HG03565 (cell line): ENCODE measurements around the gene FBXO5.
"Not testable (repeated sequence)": the region's sequence is repeated elsewhere in the genome, so short reads cannot be mapped to it uniquely, and the experiment has no call there.

Experiments
- ATAC-seq: cut with Tn5 transposase; IDR thresholded peaks from one replicate; pipeline ENCODE4 v1.9.1; 2021; ENCODE audit warnings: mild to moderate bottlenecking, moderate library complexity; ENCODE audit not compliant: unreplicated experiment

FBXO5 gene

GRCh38 chr6:152993847-152994246 is 11.0 kb upstream of the FBXO5 start:
- ATAC-seq = no peak

GRCh38 chr6:152993431-152993830 is 10.6 kb upstream of the FBXO5 start:
- no peak for ATAC-seq

GRCh38 chr6:152986978-152987377 is 4.1 kb upstream of the FBXO5 start:
- ATAC-seq = no peak

GRCh38 chr6:152985300-152985699 is 2.5 kb upstream of the FBXO5 start:
- not testable (repeated sequence) for ATAC-seq

- ATAC-seq = peak; percentile 18
Measured at GRCh38 chr6:152984513-152984872, 1.7 kb upstream of the FBXO5 start.

GRCh38 chr6:152983637-152984512 is 1.0 kb upstream of the FBXO5 start:
- ATAC-seq = no peak

GRCh38 chr6:152981989-152982903 is 595 bp downstream of the FBXO5 start:
- no peak for ATAC-seq

- no peak for ATAC-seq
Measured at GRCh38 chr6:152981219-152981618, 1.6 kb downstream of the FBXO5 start.

- ATAC-seq = no peak
Measured at GRCh38 chr6:152980656-152981055, 2.2 kb downstream of the FBXO5 start.

- ATAC-seq = no peak
Measured at GRCh38 chr6:152979116-152979515, 3.7 kb downstream of the FBXO5 start.

- no peak for ATAC-seq
Measured at GRCh38 chr6:152978058-152978457, 4.8 kb downstream of the FBXO5 start.

- no peak for ATAC-seq
Measured at GRCh38 chr6:152977556-152977955, 5.3 kb downstream of the FBXO5 start.

GRCh38 chr6:152976749-152977148 is 6.1 kb downstream of the FBXO5 start:
- ATAC-seq = no peak

- ATAC-seq = peak; percentile 66
Measured at GRCh38 chr6:152975204-152975915, 7.5 kb downstream of the FBXO5 start.

GRCh38 chr6:152973916-152974315 is 8.9 kb downstream of the FBXO5 start:
- no peak for ATAC-seq

GRCh38 chr6:152969688-152970418 is 13.0 kb downstream of the FBXO5 start:
- no peak for ATAC-seq

GRCh38 chr6:152966168-152966894 is 16.5 kb downstream of the FBXO5 start:
- not testable (repeated sequence) for ATAC-seq

GRCh38 chr6:152959333-152959732 is 23.5 kb downstream of the FBXO5 start:
- ATAC-seq = no peak

GRCh38 chr6:152957796-152958195 is 25.0 kb downstream of the FBXO5 start:
- no peak for ATAC-seq

- no peak for ATAC-seq
Measured at GRCh38 chr6:152954443-152954842, 28.4 kb downstream of the FBXO5 start.
